22Rv1 (cell line): ENCODE results near the gene QPCTL.

Experiments used
- ZFX ChIP-seq: fragments of 450-650 bp; IDR thresholded peaks from 2 replicates; pipeline ENCODE4 v1.6.1; 2017; ENCODE audit warnings: antibody characterized with exemption, borderline replicate concordance
- TF ChIP-seq, protein P1 (sequence below): fragments of 450-650 bp; IDR thresholded peaks from 2 replicates; pipeline ENCODE4 v1.5.1; 2017; ENCODE audit warnings: mild to moderate bottlenecking

DNA sequence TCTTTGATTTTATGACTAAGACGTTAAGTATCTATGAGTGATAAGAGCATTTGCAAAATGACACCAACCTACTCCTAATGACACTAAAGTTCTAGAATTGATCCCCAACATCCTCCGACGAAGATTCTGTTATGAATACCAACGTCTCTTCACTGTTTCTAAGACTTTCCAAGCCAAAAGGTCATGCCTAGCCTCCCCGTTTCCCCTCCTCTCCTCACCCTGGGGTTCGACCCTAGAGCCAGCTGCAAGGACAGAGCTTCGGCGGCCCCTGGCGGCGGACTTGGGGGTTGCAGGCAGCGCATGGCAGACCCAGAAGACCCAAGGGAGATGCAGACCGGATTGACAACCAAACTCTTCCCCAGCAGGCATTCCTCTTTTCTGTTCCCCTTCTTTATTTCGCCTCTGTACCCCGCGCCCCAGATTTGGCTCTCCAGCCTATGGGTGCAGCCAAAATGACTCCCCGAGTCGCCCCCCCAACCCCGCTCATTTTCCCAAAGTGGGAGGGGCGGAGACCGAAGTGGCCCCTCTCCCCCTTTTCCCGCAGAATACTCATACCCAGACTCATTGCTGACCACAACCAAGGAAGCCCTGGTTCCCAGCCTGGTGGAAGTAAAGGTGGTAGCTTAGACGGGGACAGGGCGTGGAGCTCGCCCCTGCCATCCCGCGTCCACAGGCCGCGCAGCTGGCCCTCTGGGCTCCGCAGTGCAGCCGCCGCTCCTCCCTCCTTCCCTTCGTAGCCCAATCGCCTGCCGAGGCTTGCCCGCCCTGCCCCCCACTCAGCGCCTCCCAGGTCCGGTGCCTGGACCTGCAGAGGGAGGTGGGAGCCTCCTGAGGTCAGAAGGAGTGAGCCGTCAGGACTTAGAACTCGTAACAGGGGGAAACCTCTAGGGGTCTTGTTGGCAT lies 49.2 kb upstream of the QPCTL start:
- TF ChIP-seq, protein P1, sequence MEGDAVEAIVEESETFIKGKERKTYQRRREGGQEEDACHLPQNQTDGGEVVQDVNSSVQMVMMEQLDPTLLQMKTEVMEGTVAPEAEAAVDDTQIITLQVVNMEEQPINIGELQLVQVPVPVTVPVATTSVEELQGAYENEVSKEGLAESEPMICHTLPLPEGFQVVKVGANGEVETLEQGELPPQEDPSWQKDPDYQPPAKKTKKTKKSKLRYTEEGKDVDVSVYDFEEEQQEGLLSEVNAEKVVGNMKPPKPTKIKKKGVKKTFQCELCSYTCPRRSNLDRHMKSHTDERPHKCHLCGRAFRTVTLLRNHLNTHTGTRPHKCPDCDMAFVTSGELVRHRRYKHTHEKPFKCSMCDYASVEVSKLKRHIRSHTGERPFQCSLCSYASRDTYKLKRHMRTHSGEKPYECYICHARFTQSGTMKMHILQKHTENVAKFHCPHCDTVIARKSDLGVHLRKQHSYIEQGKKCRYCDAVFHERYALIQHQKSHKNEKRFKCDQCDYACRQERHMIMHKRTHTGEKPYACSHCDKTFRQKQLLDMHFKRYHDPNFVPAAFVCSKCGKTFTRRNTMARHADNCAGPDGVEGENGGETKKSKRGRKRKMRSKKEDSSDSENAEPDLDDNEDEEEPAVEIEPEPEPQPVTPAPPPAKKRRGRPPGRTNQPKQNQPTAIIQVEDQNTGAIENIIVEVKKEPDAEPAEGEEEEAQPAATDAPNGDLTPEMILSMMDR = peak; percentile 96
- TF ChIP-seq ZFX = no peak
